CD14-positive monocyte (primary cell): ENCODE measurements around the gene GRID1. TPM values are rescaled to one million over a fixed set of nuclear protein-coding genes. Genes with fewer than 3 reads are reported as not detected.

Source experiments
- DNase-seq, 3 donors: peaks; one replicate each; pipeline ENCODE4 v3.0.0-alpha.2; 2011 to 2022
- H2AFZ ChIP-seq: 2 replicates; pipeline ENCODE4 v1.6.0; 2012; ENCODE audit warnings: mild to moderate bottlenecking, low read depth, low read length, inconsistent platforms; ENCODE audit not compliant: insufficient read depth, poor library complexity, severe bottlenecking
- H3K27ac ChIP-seq, 2 donors: 1 replicate in 1 of 2; 2 replicates in 1 of 2; pipeline ENCODE4 v1.5.1; 2012 to 2013; ENCODE audit warnings: low read length in 2 of 2, control low read depth in 1 of 2, inconsistent platforms in 1 of 2, low read depth in 1 of 2, mild to moderate bottlenecking in 1 of 2
- H3K27me3 ChIP-seq, 2 donors: one replicate each; pipeline versions ENCODE4 v1.6.0 to v1.6.1; 2011 to 2013; ENCODE audit warnings: low read length in 2 of 2; ENCODE audit not compliant: control insufficient read depth in 2 of 2, insufficient read depth in 2 of 2
- H3K36me3 ChIP-seq, 2 donors: replicated peaks in 1 of 2; 1 replicate in 1 of 2; 2 replicates in 1 of 2; pipeline versions ENCODE4 v1.5.1 to v1.6.1; 2012 to 2013; ENCODE audit warnings: low read length in 2 of 2, control low read depth in 1 of 2, inconsistent platforms in 1 of 2, mild to moderate bottlenecking in 1 of 2; ENCODE audit not compliant: insufficient read depth in 2 of 2, control insufficient read depth in 1 of 2
- H3K4me1 ChIP-seq, 2 donors: 1 replicate in 1 of 2; 2 replicates in 1 of 2; pipeline versions ENCODE4 v1.5.1 to v1.6.1; 2012 to 2013; ENCODE audit warnings: low read length in 2 of 2, control low read depth in 1 of 2, inconsistent platforms in 1 of 2, mild to moderate bottlenecking in 1 of 2, moderate library complexity in 1 of 2; ENCODE audit not compliant: insufficient read depth in 2 of 2, control insufficient read depth in 1 of 2
- H3K4me2 ChIP-seq: replicated peaks from 2 replicates; pipeline ENCODE3; 2012; ENCODE audit warnings: low read length, moderate library complexity, mild to moderate bottlenecking; ENCODE audit not compliant: poor library complexity, severe bottlenecking; ENCODE audit errors: extremely low read depth
- H3K4me3 ChIP-seq, 3 experiments: fragments of 200-600 bp in 1 of 3; sonication (generic) in 1 of 3; replicated peaks in 1 of 3; 1 replicate in 2 of 3; 2 replicates in 1 of 3; pipeline ENCODE4 v1.5.1; 2011 to 2013; ENCODE audit warnings: low read length in 3 of 3, mild to moderate bottlenecking in 3 of 3, control low read depth in 2 of 3, low read depth in 2 of 3, inconsistent platforms in 1 of 3, moderate library complexity in 1 of 3
- H3K79me2 ChIP-seq: 2 replicates; pipeline ENCODE4 v1.6.0; 2012; ENCODE audit warnings: mild to moderate bottlenecking, control low read depth, inconsistent platforms, low read length, moderate library complexity; ENCODE audit not compliant: insufficient read depth
- H3K9ac ChIP-seq: 2 replicates; pipeline ENCODE4 v1.6.0; 2017; ENCODE audit warnings: low read length, mild to moderate bottlenecking; ENCODE audit not compliant: insufficient read depth, poor library complexity, severe bottlenecking
- H3K9me3 ChIP-seq, 2 donors: replicated peaks in 1 of 2; 1 replicate in 1 of 2; 2 replicates in 1 of 2; pipeline versions ENCODE4 v1.5.1 to v1.6.1; 2012 to 2013; ENCODE audit warnings: low read length in 2 of 2, control low read depth in 1 of 2; ENCODE audit not compliant: control insufficient read depth in 1 of 2, insufficient read depth in 1 of 2
- H4K20me1 ChIP-seq: 2 replicates; pipeline ENCODE4 v1.6.0; 2012; ENCODE audit warnings: mild to moderate bottlenecking, low read length, control low read depth, moderate library complexity; ENCODE audit not compliant: insufficient read depth
- H3K27ac Mint-ChIP-seq, 7 donors: one replicate each; pipeline ENCODE4 v1.8.0; 2020; ENCODE audit warnings: mild to moderate bottlenecking in 7 of 7, mixed read lengths in 7 of 7, moderate library complexity in 6 of 7, inconsistent platforms in 2 of 7
- H3K27me3 Mint-ChIP-seq, 3 donors: one replicate each; pipeline ENCODE4 v1.8.0; 2021 to 2022; ENCODE audit warnings: low read depth in 3 of 3, mild to moderate bottlenecking in 3 of 3, mixed read lengths in 3 of 3, moderate library complexity in 3 of 3, inconsistent platforms in 1 of 3
- H3K36me3 Mint-ChIP-seq, 2 donors: one replicate each; pipeline ENCODE4 v1.8.0; 2020; ENCODE audit warnings: mixed read lengths in 2 of 2, inconsistent platforms in 1 of 2, mild to moderate bottlenecking in 1 of 2
- H3K4me1 Mint-ChIP-seq: one replicate; pipeline ENCODE4 v1.8.0; 2020; ENCODE audit warnings: mild to moderate bottlenecking, mixed read lengths
- H3K4me3 Mint-ChIP-seq, 2 donors: one replicate each; pipeline ENCODE4 v1.8.0; 2020; ENCODE audit warnings: mild to moderate bottlenecking in 2 of 2, mixed read lengths in 2 of 2, moderate library complexity in 1 of 2
- H3K9me3 Mint-ChIP-seq, 7 donors: one replicate each; pipeline ENCODE4 v1.8.0; 2020 to 2022; ENCODE audit warnings: mixed read lengths in 7 of 7, mild to moderate bottlenecking in 6 of 7, moderate library complexity in 6 of 7, inconsistent platforms in 2 of 7
- CTCF ChIP-seq: fragments of 200-600 bp; IDR thresholded peaks from one replicate; pipeline ENCODE4 v1.8.0; 2022; ENCODE audit warnings: antibody characterized with exemption, mild to moderate bottlenecking
- WGBS: methylation state at CpG from one replicate; pipeline ENCODE4 v1.1.5; 2013; ENCODE audit warnings: missing lambda C conversion rate; ENCODE audit not compliant: insufficient coverage; 5-methylcytosine and 5-hydroxymethylcytosine counted together
- intact Hi-C, 2 donors: fragments of 100-400 bp; cut with micrococcal nuclease; formaldehyde crosslinking; loops; one replicate each; pipeline versions ENCODE4 v1.15.0 to v1.15.1; 2023
- polyA plus RNA-seq, 3 donors: library from polyadenylated mRNA; depleted of rRNA in 1 of 3; unstranded in 2 of 3; stranded (reverse) in 1 of 3; fragments of 300-500 nt in 2 of 3; fragments of >200 nt in 1 of 3; fragmentation: Illumina TruSeq in 2 of 3; gene quantifications; 1 replicate in 2 of 3; 2 replicates in 1 of 3; pipeline ENCODE4 v1.2.3, GENCODE V29; 2012 to 2021

The GRID1 gene
- polyA plus RNA-seq, 3 donors = not detected

- H3K4me2 ChIP-seq = no peak overlapping the region
- no peak overlapping the region for H3K9ac ChIP-seq
- no peaks in the 10 kb centered on the region for H3K9me3 Mint-ChIP-seq
- DNase-seq = no peak
- H3K9me3 ChIP-seq = no peaks in the 10 kb centered on the region
- no peak overlapping the region for H3K27ac Mint-ChIP-seq
- no peaks in the 10 kb centered on the region for H3K79me2 ChIP-seq
- H3K36me3 Mint-ChIP-seq = no peaks in the 10 kb centered on the region
- 75% methylated on average over 10 of the region's 10 CpGs for WGBS
- intact Hi-C loops = no loop called here
- peaks cover 0 to 4% (median 3%) of the 10 kb centered on the region in 3 donors for H3K27me3 Mint-ChIP-seq
- no peak overlapping the region for H2AFZ ChIP-seq
- H3K27ac ChIP-seq = no peak overlapping the region
- no peak for TF ChIP-seq CTCF
- H3K4me3 ChIP-seq = no peak overlapping the region
- no peaks in the 10 kb centered on the region for H4K20me1 ChIP-seq
- no peak overlapping the region for H3K4me3 Mint-ChIP-seq
- H3K27me3 ChIP-seq = no peaks in the 10 kb centered on the region
- peaks cover 6% of the 10 kb centered on the region for H3K4me1 Mint-ChIP-seq
- no peaks in the 10 kb centered on the region for H3K36me3 ChIP-seq
- H3K4me1 ChIP-seq = no peaks in the 10 kb centered on the region
Observed at GRCh38 chr10:86169506-86170254, 196.9 kb downstream of the GRID1 start.

- H3K27ac Mint-ChIP-seq = no peak overlapping the region
- intact Hi-C loops = no loop called here
- no peak overlapping the region for H3K27ac ChIP-seq
- H3K4me1 ChIP-seq = no peaks in the 10 kb centered on the region
- no peak overlapping the region for H3K4me3 ChIP-seq
- peaks cover 6% of the 10 kb centered on the region for H3K4me1 Mint-ChIP-seq
- H3K9me3 Mint-ChIP-seq = peaks cover 0 to 2% (median 0%) of the 10 kb centered on the region in 7 donors
- no peak overlapping the region for H3K4me3 Mint-ChIP-seq
- H3K9ac ChIP-seq = no peak overlapping the region
- peaks cover 0 to 4% (median 3%) of the 10 kb centered on the region in 3 donors for H3K27me3 Mint-ChIP-seq
- H3K79me2 ChIP-seq = no peaks in the 10 kb centered on the region
- TF ChIP-seq CTCF = no peak
- no peaks in the 10 kb centered on the region for H3K9me3 ChIP-seq
- no peak overlapping the region for H3K4me2 ChIP-seq
- H4K20me1 ChIP-seq = no peaks in the 10 kb centered on the region
- H2AFZ ChIP-seq = no peak overlapping the region
- H3K36me3 ChIP-seq = no peaks in the 10 kb centered on the region
- H3K36me3 Mint-ChIP-seq = no peaks in the 10 kb centered on the region
- DNase-seq = no peak
- H3K27me3 ChIP-seq = no peaks in the 10 kb centered on the region
- 90% methylated on average over 2 of the region's 4 CpGs for WGBS
Observed at GRCh38 chr10:86169066-86169465, 197.5 kb downstream of the GRID1 start.
